ENCODE measurements around the gene SAT2.
"Not testable (repeated sequence)": the region's sequence is repeated elsewhere in the genome, so short reads cannot be mapped to it uniquely, and the experiment has no call there.

Gene SAT2

GRCh38 chr17:7651097-7651664, 23.6 kb upstream of the SAT2 start:
- peak overlapping the region; percentile 51 for H3K4me3 ChIP-seq (ENCODE audit: low read length)
- H3K9me3 ChIP-seq (ENCODE audit: low read length) = no peaks in the 10 kb centered on the region
- no peaks in the 10 kb centered on the region for H3K27me3 ChIP-seq (ENCODE audit: insufficient read depth, low read length)
- H3K36me3 ChIP-seq (ENCODE audit: insufficient read depth, low read length) = peaks cover 10% of the 10 kb centered on the region
- H2AFZ ChIP-seq (ENCODE audit: low read depth, low read length) = peak overlapping the region; percentile 83
- H3K4me1 ChIP-seq (ENCODE audit: insufficient read depth, low read length) = peaks cover 15% of the 10 kb centered on the region

GRCh38 chr17:7650509-7651096, 23.0 kb upstream of the SAT2 start, which contains the start of gene ATP1B2:
Gene ATP1B2 (plus strand): TSS chr17:7650926. CDS start chr17:7651519, 593 bp downstream.
- Histone ChIP-seq H3K27me3 (ENCODE audit: insufficient read depth, low read length) (no peaks in the 10 kb centered on the region), H3K9me3 (ENCODE audit: low read length) (no peaks in the 10 kb centered on the region), H3K4me1 (ENCODE audit: insufficient read depth, low read length) (peaks cover 14% of the 10 kb centered on the region), H3K36me3 (ENCODE audit: insufficient read depth, low read length) (peaks cover 10% of the 10 kb centered on the region), H3K4me3 (ENCODE audit: low read length) (peak within 1 kb of the TSS; percentile 51), H2AFZ (ENCODE audit: low read depth, low read length) (peak within 1 kb of the TSS; percentile 83)

- Histone ChIP-seq H3K4me3 (ENCODE audit: low read length) (no peak overlapping the region), H3K4me1 (ENCODE audit: insufficient read depth, low read length) (peaks cover 12% of the 10 kb centered on the region), H3K9me3 (ENCODE audit: low read length) (no peaks in the 10 kb centered on the region), H3K36me3 (ENCODE audit: insufficient read depth, low read length) (no peaks in the 10 kb centered on the region), H2AFZ (ENCODE audit: low read depth, low read length) (no peak overlapping the region), H3K27me3 (ENCODE audit: insufficient read depth, low read length) (no peaks in the 10 kb centered on the region)
Measured at GRCh38 chr17:7647018-7647417, 19.4 kb upstream of the SAT2 start.

- no peaks in the 10 kb centered on the region for H3K9me3 ChIP-seq (ENCODE audit: low read length)
- H2AFZ ChIP-seq (ENCODE audit: low read depth, low read length) = no peak overlapping the region
- no peaks in the 10 kb centered on the region for H3K27me3 ChIP-seq (ENCODE audit: insufficient read depth, low read length)
- no peak overlapping the region for H3K4me3 ChIP-seq (ENCODE audit: low read length)
- peaks cover 10% of the 10 kb centered on the region for H3K4me1 ChIP-seq (ENCODE audit: insufficient read depth, low read length)
- H3K36me3 ChIP-seq (ENCODE audit: insufficient read depth, low read length) = no peaks in the 10 kb centered on the region
Measured at GRCh38 chr17:7646457-7646856, 18.8 kb upstream of the SAT2 start.

GRCh38 chr17:7644775-7645174, 17.2 kb upstream of the SAT2 start:
- no peaks in the 10 kb centered on the region for H3K4me1 ChIP-seq (ENCODE audit: insufficient read depth, low read length)
- H2AFZ ChIP-seq (ENCODE audit: low read depth, low read length) = no peak overlapping the region
- no peak overlapping the region for H3K4me3 ChIP-seq (ENCODE audit: low read length)
- no peaks in the 10 kb centered on the region for H3K9me3 ChIP-seq (ENCODE audit: low read length)
- H3K36me3 ChIP-seq (ENCODE audit: insufficient read depth, low read length) = no peaks in the 10 kb centered on the region
- H3K27me3 ChIP-seq (ENCODE audit: insufficient read depth, low read length) = no peaks in the 10 kb centered on the region

GRCh38 chr17:7641635-7642034, 14.0 kb upstream of the SAT2 start:
- H2AFZ ChIP-seq (ENCODE audit: low read depth, low read length); H3K36me3 ChIP-seq (ENCODE audit: insufficient read depth, low read length); H3K4me1 ChIP-seq (ENCODE audit: insufficient read depth, low read length); H3K4me3 ChIP-seq (ENCODE audit: low read length); H3K9me3 ChIP-seq (ENCODE audit: low read length); H3K27me3 ChIP-seq (ENCODE audit: insufficient read depth, low read length): not testable (repeated sequence)

- no peaks in the 10 kb centered on the region for H3K27me3 ChIP-seq (ENCODE audit: insufficient read depth, low read length)
- H3K4me1 ChIP-seq (ENCODE audit: insufficient read depth, low read length) = peaks cover 7% of the 10 kb centered on the region
- H3K9me3 ChIP-seq (ENCODE audit: low read length) = no peaks in the 10 kb centered on the region
Measured at GRCh38 chr17:7640783-7641182, 13.2 kb upstream of the SAT2 start.

GRCh38 chr17:7636163-7636562, 8.5 kb upstream of the SAT2 start:
- H3K4me1 ChIP-seq (ENCODE audit: insufficient read depth, low read length) = peaks cover 7% of the 10 kb centered on the region
- no peaks in the 10 kb centered on the region for H3K36me3 ChIP-seq (ENCODE audit: insufficient read depth, low read length)

More at GRCh38 chr17:7640783-7641182, 13.2 kb upstream of the SAT2 start:
- Histone ChIP-seq H2AFZ (ENCODE audit: low read depth, low read length) (no peak overlapping the region), H3K4me3 (ENCODE audit: low read length) (no peak overlapping the region), H3K36me3 (ENCODE audit: insufficient read depth, low read length) (no peaks in the 10 kb centered on the region)

GRCh38 chr17:7634384-7634783, 6.8 kb upstream of the SAT2 start:
- Histone ChIP-seq H3K27me3 (ENCODE audit: insufficient read depth, low read length) (no peaks in the 10 kb centered on the region), H3K36me3 (ENCODE audit: insufficient read depth, low read length) (no peaks in the 10 kb centered on the region), H3K9me3 (ENCODE audit: low read length) (no peaks in the 10 kb centered on the region), H2AFZ (ENCODE audit: low read depth, low read length) (no peak overlapping the region), H3K4me1 (ENCODE audit: insufficient read depth, low read length) (peaks cover 14% of the 10 kb centered on the region), H3K4me3 (ENCODE audit: low read length) (no peak overlapping the region)

More at GRCh38 chr17:7636163-7636562, 8.5 kb upstream of the SAT2 start:
- no peaks in the 10 kb centered on the region for H3K9me3 ChIP-seq (ENCODE audit: low read length)
- no peak overlapping the region for H2AFZ ChIP-seq (ENCODE audit: low read depth, low read length)
- no peak overlapping the region for H3K4me3 ChIP-seq (ENCODE audit: low read length)
- H3K27me3 ChIP-seq (ENCODE audit: insufficient read depth, low read length) = no peaks in the 10 kb centered on the region

GRCh38 chr17:7633093-7633492, 5.5 kb upstream of the SAT2 start:
- no peak overlapping the region for H2AFZ ChIP-seq (ENCODE audit: low read depth, low read length)

GRCh38 chr17:7632492-7632894, 4.9 kb upstream of the SAT2 start:
- Histone ChIP-seq H2AFZ (ENCODE audit: low read depth, low read length) (no peak overlapping the region), H3K36me3 (ENCODE audit: insufficient read depth, low read length) (no peaks in the 10 kb centered on the region), H3K9me3 (ENCODE audit: low read length) (no peaks in the 10 kb centered on the region), H3K4me3 (ENCODE audit: low read length) (no peak overlapping the region), H3K4me1 (ENCODE audit: insufficient read depth, low read length) (peaks cover 16% of the 10 kb centered on the region), H3K27me3 (ENCODE audit: insufficient read depth, low read length) (no peaks in the 10 kb centered on the region)

More at GRCh38 chr17:7633093-7633492, 5.5 kb upstream of the SAT2 start:
- Histone ChIP-seq H3K4me3 (ENCODE audit: low read length) (no peak overlapping the region), H3K9me3 (ENCODE audit: low read length) (no peaks in the 10 kb centered on the region), H3K36me3 (ENCODE audit: insufficient read depth, low read length) (no peaks in the 10 kb centered on the region), H3K4me1 (ENCODE audit: insufficient read depth, low read length) (peaks cover 14% of the 10 kb centered on the region), H3K27me3 (ENCODE audit: insufficient read depth, low read length) (no peaks in the 10 kb centered on the region)

- no peak overlapping the region for H2AFZ ChIP-seq (ENCODE audit: low read depth, low read length)
- H3K4me3 ChIP-seq (ENCODE audit: low read length) = no peak overlapping the region
- H3K9me3 ChIP-seq (ENCODE audit: low read length) = no peaks in the 10 kb centered on the region
- no peaks in the 10 kb centered on the region for H3K27me3 ChIP-seq (ENCODE audit: insufficient read depth, low read length)
- no peaks in the 10 kb centered on the region for H3K36me3 ChIP-seq (ENCODE audit: insufficient read depth, low read length)
- H3K4me1 ChIP-seq (ENCODE audit: insufficient read depth, low read length) = peaks cover 18% of the 10 kb centered on the region
Measured at GRCh38 chr17:7631398-7632380, 4.1 kb upstream of the SAT2 start.

- peaks cover 8% of the 10 kb centered on the region for H3K36me3 ChIP-seq (ENCODE audit: insufficient read depth, low read length)
- H3K27me3 ChIP-seq (ENCODE audit: insufficient read depth, low read length) = no peaks in the 10 kb centered on the region
- H2AFZ ChIP-seq (ENCODE audit: low read depth, low read length) = no peak within 1 kb of the TSS
- no peak within 1 kb of the TSS for H3K4me3 ChIP-seq (ENCODE audit: low read length)
- peaks cover 17% of the 10 kb centered on the region for H3K4me1 ChIP-seq (ENCODE audit: insufficient read depth, low read length)
- no peaks in the 10 kb centered on the region for H3K9me3 ChIP-seq (ENCODE audit: low read length)
Measured at GRCh38 chr17:7629939-7630571, 2.4 kb upstream of the SAT2 start, which contains the start of gene SHBG. Gene SHBG (plus strand): TSS chr17:7630135. CDS start chr17:7630173, 38 bp downstream.

All from neuron (in vitro differentiated cells).